Osteoblast (primary cell): ENCODE measurements around the gene GLT1D1. TPM values are rescaled to one million over a fixed set of nuclear protein-coding genes. Genes with fewer than 3 reads are reported as not detected.

Experiments
- DNase-seq: peaks from one replicate; pipeline ENCODE4 v3.0.0; 2011; ENCODE audit warnings: low spot score, mixed read lengths; ENCODE audit not compliant: insufficient read length; ENCODE audit errors: missing footprints
- H2AFZ ChIP-seq: 2 replicates; pipeline ENCODE4 v1.6.0; 2011; ENCODE audit warnings: mild to moderate bottlenecking, low read length
- H3K27ac ChIP-seq: 2 replicates; pipeline ENCODE4 v1.5.1; 2011; ENCODE audit warnings: mild to moderate bottlenecking, low read depth, low read length, moderate library complexity
- H3K27me3 ChIP-seq: 2 replicates; pipeline ENCODE4 v1.6.0; 2012; ENCODE audit warnings: mild to moderate bottlenecking, control low read depth, inconsistent platforms, low read length, moderate library complexity; ENCODE audit not compliant: insufficient read depth
- H3K36me3 ChIP-seq: 2 replicates; pipeline ENCODE4 v1.5.1; 2011; ENCODE audit warnings: mild to moderate bottlenecking, low read length, control low read depth, moderate library complexity; ENCODE audit not compliant: insufficient read depth
- H3K4me1 ChIP-seq: 2 replicates; pipeline ENCODE4 v1.5.1; 2011; ENCODE audit warnings: mild to moderate bottlenecking, low read length, control low read depth, moderate library complexity; ENCODE audit not compliant: insufficient read depth
- H3K4me2 ChIP-seq: 2 replicates; pipeline ENCODE4 v1.6.0; 2011; ENCODE audit warnings: mild to moderate bottlenecking, low read length; ENCODE audit not compliant: insufficient read depth
- H3K4me3 ChIP-seq: fragments of 200-600 bp; sonication (generic); 3 replicates; pipeline ENCODE4 v1.5.1; 2012; ENCODE audit warnings: mild to moderate bottlenecking, low read length, inconsistent platforms; ENCODE audit not compliant: insufficient read depth
- H3K79me2 ChIP-seq: 2 replicates; pipeline ENCODE4 v1.6.0; 2012; ENCODE audit warnings: mild to moderate bottlenecking, low read length, control low read depth, inconsistent platforms; ENCODE audit not compliant: insufficient read depth
- H3K9me3 ChIP-seq: 2 replicates; pipeline ENCODE4 v1.5.1; 2011; ENCODE audit warnings: low read depth, low read length, control low read depth
- H4K20me1 ChIP-seq: 2 replicates; pipeline ENCODE4 v1.6.0; 2012; ENCODE audit warnings: mild to moderate bottlenecking, low read length, control low read depth; ENCODE audit not compliant: insufficient read depth
- CTCF ChIP-seq: IDR thresholded peaks from 2 replicates; pipeline ENCODE4 v1.5.1; 2011; ENCODE audit warnings: mild to moderate bottlenecking, low read depth, low read length, moderate library complexity; ENCODE audit errors: extremely low read depth
- total RNA-seq: library from RNA; depleted of rRNA; stranded (reverse); fragments of >200 nt; gene quantifications from 2 replicates; pipeline ENCODE4 v1.2.3, GENCODE V29; 2012

GLT1D1 gene
- total RNA-seq, 1 donor = not detected

- Histone ChIP-seq H3K4me1 (no peaks in the 10 kb centered on the region), H3K36me3 (no peaks in the 10 kb centered on the region), H4K20me1 (no peaks in the 10 kb centered on the region), H3K4me3 (no peak overlapping the region), H3K4me2 (no peak overlapping the region), H3K27ac (no peak overlapping the region), H3K27me3 (no peaks in the 10 kb centered on the region), H2AFZ (no peak overlapping the region), H3K9me3 (no peaks in the 10 kb centered on the region), H3K79me2 (no peaks in the 10 kb centered on the region)
- TF ChIP-seq CTCF = no peak
- DNase-seq = peak; percentile 69
Measured at GRCh38 chr12:128978067-128978466, 124.8 kb downstream of the GLT1D1 start.

- DNase-seq = no peak
- Histone ChIP-seq H3K4me2 (no peak overlapping the region), H3K27me3 (no peaks in the 10 kb centered on the region), H2AFZ (no peak overlapping the region), H3K4me3 (no peak overlapping the region), H3K79me2 (no peaks in the 10 kb centered on the region), H3K36me3 (no peaks in the 10 kb centered on the region), H3K9me3 (no peaks in the 10 kb centered on the region), H4K20me1 (no peaks in the 10 kb centered on the region), H3K4me1 (no peaks in the 10 kb centered on the region), H3K27ac (no peak overlapping the region)
- no peak for TF ChIP-seq CTCF
Measured at GRCh38 chr12:128980623-128981022, 127.3 kb downstream of the GLT1D1 start.

GRCh38 chr12:128981971-128982533 is 128.8 kb downstream of the GLT1D1 start:
- H3K79me2 ChIP-seq = no peaks in the 10 kb centered on the region
- H3K27me3 ChIP-seq = no peaks in the 10 kb centered on the region
- H3K4me1 ChIP-seq = no peaks in the 10 kb centered on the region
- no peaks in the 10 kb centered on the region for H3K36me3 ChIP-seq
- no peak overlapping the region for H3K4me2 ChIP-seq
- no peak overlapping the region for H3K4me3 ChIP-seq
- no peaks in the 10 kb centered on the region for H3K9me3 ChIP-seq
- H4K20me1 ChIP-seq = no peaks in the 10 kb centered on the region
- H2AFZ ChIP-seq = no peak overlapping the region
- TF ChIP-seq CTCF = no peak
- no peak for DNase-seq
- H3K27ac ChIP-seq = no peak overlapping the region

- Histone ChIP-seq H3K36me3 (no peaks in the 10 kb centered on the region), H2AFZ (no peak overlapping the region), H3K9me3 (no peaks in the 10 kb centered on the region), H4K20me1 (no peaks in the 10 kb centered on the region), H3K27ac (no peak overlapping the region), H3K4me3 (no peak overlapping the region), H3K27me3 (no peaks in the 10 kb centered on the region), H3K79me2 (no peaks in the 10 kb centered on the region), H3K4me1 (no peaks in the 10 kb centered on the region), H3K4me2 (no peak overlapping the region)
- DNase-seq = no peak
- no peak for TF ChIP-seq CTCF
Measured at GRCh38 chr12:128982933-128983332, 129.7 kb downstream of the GLT1D1 start.
